ENCODE results near the gene CAPNS1.
"Not testable (repeated sequence)": the region's sequence is repeated elsewhere in the genome, so short reads cannot be mapped to it uniquely, and the experiment has no call there.

CAPNS1 gene

GRCh38 chr19:36151144-36152018, 11.5 kb downstream of the CAPNS1 start:
- no peak for DNase-seq

GRCh38 chr19:36152019-36152351, 12.1 kb downstream of the CAPNS1 start:
- DNase-seq: no peak

- no peak for DNase-seq
Measured at GRCh38 chr19:36152352-36153091, 12.7 kb downstream of the CAPNS1 start, which contains the start of gene COX7A1. Gene COX7A1, minus strand, starts transcription at chr19:36152447. Its CDS starts 40 bp downstream, at chr19:36152407.

- no peak for DNase-seq
Measured at GRCh38 chr19:36153126-36153525, 13.3 kb downstream of the CAPNS1 start.

GRCh38 chr19:36160821-36161596, 21.1 kb downstream of the CAPNS1 start:
- DNase-seq: peak; percentile 3

- DNase-seq: no peak
Measured at GRCh38 chr19:36163813-36164212, 23.9 kb downstream of the CAPNS1 start.

GRCh38 chr19:36169084-36169760, 29.4 kb downstream of the CAPNS1 start:
- no peak for DNase-seq

- no peak for DNase-seq
Measured at GRCh38 chr19:36172852-36173251, 33.0 kb downstream of the CAPNS1 start.

GRCh38 chr19:36173846-36174245, 34.0 kb downstream of the CAPNS1 start:
- not testable (repeated sequence) for DNase-seq

- not testable (repeated sequence) for DNase-seq
Measured at GRCh38 chr19:36179077-36179476, 39.2 kb downstream of the CAPNS1 start.

- no peak for DNase-seq
Measured at GRCh38 chr19:36182612-36183244, 42.9 kb downstream of the CAPNS1 start.

GRCh38 chr19:36183245-36183628, 43.4 kb downstream of the CAPNS1 start:
- no peak for DNase-seq

GRCh38 chr19:36186722-36187121, 46.9 kb downstream of the CAPNS1 start:
- DNase-seq: not testable (repeated sequence)

GRCh38 chr19:36196249-36196648, 56.4 kb downstream of the CAPNS1 start:
- DNase-seq: no peak

GRCh38 chr19:36198119-36198518, 58.3 kb downstream of the CAPNS1 start:
- no peak for DNase-seq

All from 8988T (cell line).